ENCODE results near the gene EFCAB14.
"Not testable (repeated sequence)": the region's sequence is repeated elsewhere in the genome, so short reads cannot be mapped to it uniquely, and the experiment has no call there.

EFCAB14 gene

GRCh38 chr1:46721686-46722205 is 2.8 kb upstream of the EFCAB14 start:
- DNase-seq (ENCODE audit: low read depth in 2 of 2) = no peak

- DNase-seq (ENCODE audit: low read depth in 2 of 2) = no peak
These were observed 2.3 kb upstream of the EFCAB14 start for GRCh38 chr1:46721204-46721603.

GRCh38 chr1:46720319-46720718 is 1.4 kb upstream of the EFCAB14 start:
- DNase-seq (ENCODE audit: low read depth in 2 of 2) = not testable (repeated sequence)

- DNase-seq (ENCODE audit: low read depth in 2 of 2) = no peak
These were observed 775 bp upstream of the EFCAB14 start for GRCh38 chr1:46719689-46720088.

- no peak for DNase-seq (ENCODE audit: low read depth in 2 of 2)
These were observed 581 bp downstream of the EFCAB14 start for GRCh38 chr1:46718340-46718726.

- no peak for DNase-seq (ENCODE audit: low read depth in 2 of 2)
These were observed 1.3 kb downstream of the EFCAB14 start for GRCh38 chr1:46717654-46718053.

GRCh38 chr1:46714976-46715375 is 3.9 kb downstream of the EFCAB14 start:
- DNase-seq (ENCODE audit: low read depth in 2 of 2) = no peak

GRCh38 chr1:46708121-46708520 is 10.8 kb downstream of the EFCAB14 start:
- DNase-seq (ENCODE audit: low read depth in 2 of 2) = no peak

GRCh38 chr1:46705408-46705807 is 13.5 kb downstream of the EFCAB14 start:
- DNase-seq (ENCODE audit: low read depth in 2 of 2) = no peak

- no peak for DNase-seq (ENCODE audit: low read depth in 2 of 2)
These were observed 14.8 kb downstream of the EFCAB14 start for GRCh38 chr1:46703927-46704641.

GRCh38 chr1:46699666-46700065 is 19.2 kb downstream of the EFCAB14 start:
- no peak for DNase-seq (ENCODE audit: low read depth in 2 of 2)

GRCh38 chr1:46697053-46697452 is 21.9 kb downstream of the EFCAB14 start:
- DNase-seq (ENCODE audit: low read depth in 2 of 2) = no peak

- not testable (repeated sequence) for DNase-seq (ENCODE audit: low read depth in 2 of 2)
These were observed 24.2 kb downstream of the EFCAB14 start for GRCh38 chr1:46694676-46695075.

- DNase-seq (ENCODE audit: low read depth in 2 of 2) = no peak
These were observed 25.8 kb downstream of the EFCAB14 start for GRCh38 chr1:46692811-46693770.

- DNase-seq (ENCODE audit: low read depth in 2 of 2) = no peak
These were observed 26.7 kb downstream of the EFCAB14 start for GRCh38 chr1:46691997-46692790.

GRCh38 chr1:46690931-46691421 is 27.9 kb downstream of the EFCAB14 start:
- no peak for DNase-seq (ENCODE audit: low read depth in 2 of 2)

- DNase-seq (ENCODE audit: low read depth in 2 of 2) = no peak
These were observed 29.0 kb downstream of the EFCAB14 start for GRCh38 chr1:46689897-46690296.

- no peak for DNase-seq (ENCODE audit: low read depth in 2 of 2)
These were observed 29.6 kb downstream of the EFCAB14 start for GRCh38 chr1:46689356-46689755.

- no peak for DNase-seq (ENCODE audit: low read depth in 2 of 2)
These were observed 30.9 kb downstream of the EFCAB14 start for GRCh38 chr1:46687921-46688509.

GRCh38 chr1:46687093-46687659 is 31.7 kb downstream of the EFCAB14 start:
- no peak for DNase-seq (ENCODE audit: low read depth in 2 of 2)

GRCh38 chr1:46686255-46686654 is 32.7 kb downstream of the EFCAB14 start:
- no peak for DNase-seq (ENCODE audit: low read depth in 2 of 2)

All from activated CD8-positive, alpha-beta memory T cell treated with anti-CD3 and anti-CD28 coated beads for 4 hours (primary cell).